ENCODE results near the gene TAS1R2.

Gene TAS1R2

GRCh38 chr1:18812453-18812939 lies 47.0 kb downstream of the TAS1R2 start:
- Histone ChIP-seq H3K4me3 (replicated peaks; ENCODE audit: insufficient read depth, low read length) (no peak overlapping the region), H3K27ac (replicated peaks) (no peak overlapping the region), H3K27me3 (ENCODE audit: insufficient read depth, poor library complexity, severe bottlenecking) (peaks cover 7% of the 10 kb centered on the region)
- DNase-seq (ENCODE audit: low read depth in 1 of 2, low spot score in 1 of 2): no peak
- no peak for TF ChIP-seq SPI1 (IDR thresholded peaks at IDR 0.05; ENCODE audit: borderline replicate concordance, low read depth)
- no peak for TF ChIP-seq CTCF (IDR thresholded peaks at IDR 0.05; ENCODE audit: insufficient read depth, low read length)
- TF ChIP-seq POLR2AphosphoS5 (IDR thresholded peaks at IDR 0.05; ENCODE audit: low read depth): no peak
- TF ChIP-seq GABPA (IDR thresholded peaks at IDR 0.05; ENCODE audit: low read depth): no peak
- TF ChIP-seq REST (IDR thresholded peaks at IDR 0.05; ENCODE audit: insufficient replicate concordance, low read depth): no peak

GRCh38 chr1:18811733-18812452 lies 47.6 kb downstream of the TAS1R2 start:
- H3K4me3 ChIP-seq (replicated peaks; ENCODE audit: insufficient read depth, low read length): no peak overlapping the region
- no peak for TF ChIP-seq SPI1 (IDR thresholded peaks at IDR 0.05; ENCODE audit: borderline replicate concordance, low read depth)
- TF ChIP-seq CTCF (IDR thresholded peaks at IDR 0.05; ENCODE audit: insufficient read depth, low read length): no peak
- TF ChIP-seq POLR2AphosphoS5 (IDR thresholded peaks at IDR 0.05; ENCODE audit: low read depth): no peak
- TF ChIP-seq REST (IDR thresholded peaks at IDR 0.05; ENCODE audit: insufficient replicate concordance, low read depth): no peak
- TF ChIP-seq GABPA (IDR thresholded peaks at IDR 0.05; ENCODE audit: low read depth): no peak
- H3K27ac ChIP-seq (replicated peaks): no peak overlapping the region
- DNase-seq (ENCODE audit: low read depth in 1 of 2, low spot score in 1 of 2): no peak
- peaks cover 7% of the 10 kb centered on the region for H3K27me3 ChIP-seq (ENCODE audit: insufficient read depth, poor library complexity, severe bottlenecking)

- TF ChIP-seq CTCF (IDR thresholded peaks at IDR 0.05; ENCODE audit: insufficient read depth, low read length): no peak
- H3K27me3 ChIP-seq (ENCODE audit: insufficient read depth, poor library complexity, severe bottlenecking): peaks cover 5% of the 10 kb centered on the region
Measured at GRCh38 chr1:18809953-18810899, 49.2 kb downstream of the TAS1R2 start.

More at GRCh38 chr1:18809953-18810899, 49.2 kb downstream of the TAS1R2 start:
- no peak overlapping the region for H3K4me3 ChIP-seq (replicated peaks; ENCODE audit: insufficient read depth, low read length)
- H3K27ac ChIP-seq (replicated peaks): no peak overlapping the region
- no peak for DNase-seq (ENCODE audit: low read depth in 1 of 2, low spot score in 1 of 2)

All from HL-60 (cell line).